ENCODE data around the gene SMIM21.

SMIM21 gene

DNA sequence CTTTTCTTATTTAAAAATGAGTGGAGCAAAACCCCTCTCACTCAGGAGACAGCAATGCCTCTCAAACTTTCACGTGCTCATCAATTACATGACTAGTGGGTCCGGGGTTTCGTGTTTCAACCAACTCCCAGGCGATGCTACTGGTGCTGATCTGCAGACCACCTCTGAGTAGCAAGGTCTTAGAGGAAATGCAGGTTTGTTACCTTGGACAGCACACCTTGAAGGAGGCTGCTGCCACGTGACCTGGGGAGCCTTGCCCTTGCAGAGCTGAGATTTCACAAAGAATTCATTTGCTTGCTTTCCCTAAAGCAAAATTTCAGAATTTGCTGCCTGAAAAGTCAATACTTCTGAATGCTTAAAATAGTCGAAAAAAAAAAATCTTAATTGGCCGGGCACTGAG lies 32.4 kb downstream of the SMIM21 start:
- peaks cover 37% of the 10 kb centered on the region for H3K27me3 ChIP-seq
- H3K27ac ChIP-seq, result no peak overlapping the region
- no peaks in the 10 kb centered on the region for H3K4me1 ChIP-seq (ENCODE audit: control insufficient read depth in 1 of 2, insufficient read depth in 1 of 2, low read depth in 1 of 2, low read length in 1 of 2)
- H3K4me3 ChIP-seq (ENCODE audit: low read depth in 1 of 2, low read length in 1 of 2), result no peak overlapping the region
- no peaks in the 10 kb centered on the region for H3K36me3 ChIP-seq
- H3K9me3 ChIP-seq, result no peaks in the 10 kb centered on the region
- TF ChIP-seq, protein P1, sequence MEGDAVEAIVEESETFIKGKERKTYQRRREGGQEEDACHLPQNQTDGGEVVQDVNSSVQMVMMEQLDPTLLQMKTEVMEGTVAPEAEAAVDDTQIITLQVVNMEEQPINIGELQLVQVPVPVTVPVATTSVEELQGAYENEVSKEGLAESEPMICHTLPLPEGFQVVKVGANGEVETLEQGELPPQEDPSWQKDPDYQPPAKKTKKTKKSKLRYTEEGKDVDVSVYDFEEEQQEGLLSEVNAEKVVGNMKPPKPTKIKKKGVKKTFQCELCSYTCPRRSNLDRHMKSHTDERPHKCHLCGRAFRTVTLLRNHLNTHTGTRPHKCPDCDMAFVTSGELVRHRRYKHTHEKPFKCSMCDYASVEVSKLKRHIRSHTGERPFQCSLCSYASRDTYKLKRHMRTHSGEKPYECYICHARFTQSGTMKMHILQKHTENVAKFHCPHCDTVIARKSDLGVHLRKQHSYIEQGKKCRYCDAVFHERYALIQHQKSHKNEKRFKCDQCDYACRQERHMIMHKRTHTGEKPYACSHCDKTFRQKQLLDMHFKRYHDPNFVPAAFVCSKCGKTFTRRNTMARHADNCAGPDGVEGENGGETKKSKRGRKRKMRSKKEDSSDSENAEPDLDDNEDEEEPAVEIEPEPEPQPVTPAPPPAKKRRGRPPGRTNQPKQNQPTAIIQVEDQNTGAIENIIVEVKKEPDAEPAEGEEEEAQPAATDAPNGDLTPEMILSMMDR (IDR thresholded peaks at IDR 0.05), result no peak

DNA sequence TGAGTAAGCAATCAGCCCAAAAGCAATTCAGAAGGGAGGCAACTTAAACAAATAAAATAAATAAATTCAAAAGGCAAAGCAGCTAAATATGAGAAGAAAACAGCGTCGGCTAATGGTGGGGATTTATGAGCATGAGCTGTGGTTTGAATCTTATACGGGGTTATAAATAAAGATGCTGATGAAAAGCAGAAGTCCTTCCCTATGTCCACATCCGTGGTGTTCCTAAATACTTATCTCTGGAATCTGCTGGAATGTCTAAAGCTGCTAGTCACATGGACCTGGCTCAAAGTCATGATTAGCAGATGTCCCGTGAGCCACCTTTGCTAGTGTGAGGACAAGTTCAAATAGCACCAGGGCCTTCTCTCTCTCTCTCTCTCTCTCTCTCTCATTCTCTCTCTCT lies 33.8 kb downstream of the SMIM21 start:
- H3K27ac ChIP-seq, result no peak overlapping the region
- TF ChIP-seq, protein P1 (IDR thresholded peaks at IDR 0.05), result no peak
- no peaks in the 10 kb centered on the region for H3K36me3 ChIP-seq
- peaks cover 37% of the 10 kb centered on the region for H3K27me3 ChIP-seq
- no peaks in the 10 kb centered on the region for H3K9me3 ChIP-seq
- H3K4me3 ChIP-seq (ENCODE audit: low read depth in 1 of 2, low read length in 1 of 2), result no peak overlapping the region
- no peaks in the 10 kb centered on the region for H3K4me1 ChIP-seq (ENCODE audit: control insufficient read depth in 1 of 2, insufficient read depth in 1 of 2, low read depth in 1 of 2, low read length in 1 of 2)

DNA sequence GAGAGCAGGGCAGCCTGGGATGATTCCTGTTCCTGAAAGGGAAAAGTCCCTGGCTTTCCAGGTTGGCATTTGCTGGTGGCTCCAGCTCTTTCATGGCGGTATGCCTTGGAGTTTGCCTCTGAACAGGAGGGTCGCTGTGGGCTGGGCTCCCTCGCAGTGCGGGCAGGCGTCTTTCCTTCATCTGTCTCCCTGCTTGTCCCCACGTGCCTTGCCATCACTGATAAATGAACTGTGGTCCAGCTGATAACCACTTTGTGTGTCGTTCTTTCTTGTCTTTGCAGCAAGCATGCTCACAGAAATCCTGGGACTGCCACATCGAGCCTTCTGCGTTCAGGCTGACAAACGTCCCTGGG lies 35.3 kb downstream of the SMIM21 start:
- TF ChIP-seq, protein P1 (IDR thresholded peaks at IDR 0.05), result no peak
- H3K27me3 ChIP-seq, result peaks cover 37% of the 10 kb centered on the region
- H3K4me1 ChIP-seq (ENCODE audit: control insufficient read depth in 1 of 2, insufficient read depth in 1 of 2, low read depth in 1 of 2, low read length in 1 of 2), result no peaks in the 10 kb centered on the region
- H3K27ac ChIP-seq, result no peak overlapping the region
- H3K4me3 ChIP-seq (ENCODE audit: low read depth in 1 of 2, low read length in 1 of 2), result no peak overlapping the region
- H3K9me3 ChIP-seq, result no peaks in the 10 kb centered on the region
- H3K36me3 ChIP-seq, result no peaks in the 10 kb centered on the region

DNA sequence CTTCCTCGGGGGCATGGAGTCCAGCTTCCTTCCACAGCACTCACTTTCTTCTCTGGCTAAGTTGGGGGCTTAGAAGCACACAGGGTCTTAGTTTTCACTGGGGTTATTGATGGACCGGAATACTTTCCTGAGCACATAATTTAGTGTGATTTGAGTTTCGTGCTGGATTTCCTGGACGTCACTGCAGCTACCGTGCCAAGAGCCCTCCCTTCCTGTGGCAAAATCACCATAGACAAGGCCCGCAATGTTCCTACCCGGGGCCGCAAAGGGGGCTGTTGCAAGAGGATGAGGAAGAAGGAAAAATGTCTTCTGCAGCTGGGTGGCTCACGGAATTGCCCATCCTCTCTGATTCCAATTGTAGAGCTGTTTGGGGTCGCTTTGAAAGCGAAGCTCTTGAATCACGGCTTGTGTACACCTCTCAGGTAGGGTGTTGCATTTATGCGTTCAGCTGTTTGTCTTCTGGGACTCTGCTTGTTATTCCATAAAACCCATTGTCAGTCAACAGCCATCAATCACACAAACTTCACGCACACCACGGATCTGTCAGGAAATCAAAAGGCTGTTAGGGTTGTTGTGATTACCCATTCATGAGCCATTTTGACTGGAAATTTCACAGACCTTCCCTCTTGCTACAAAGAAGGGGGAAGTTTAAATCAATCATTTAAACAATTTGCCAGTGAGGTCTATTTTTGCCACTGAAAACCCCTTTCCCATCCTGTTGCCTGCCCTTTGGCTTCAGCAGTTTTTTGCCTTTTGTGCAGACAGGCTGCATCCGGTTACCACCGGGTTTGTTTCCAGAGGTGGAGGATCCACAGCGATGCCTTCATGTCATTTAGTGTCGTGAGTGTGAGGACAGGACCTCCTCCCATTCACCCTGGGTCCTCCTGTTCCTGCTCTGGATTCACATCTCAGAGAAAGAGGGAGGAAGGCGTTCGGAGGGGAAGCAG lies 36.0 kb downstream of the SMIM21 start:
- H3K9me3 ChIP-seq, result no peaks in the 10 kb centered on the region
- TF ChIP-seq, protein P1 (IDR thresholded peaks at IDR 0.05), result no peak
- H3K27ac ChIP-seq, result no peak overlapping the region
- H3K36me3 ChIP-seq, result no peaks in the 10 kb centered on the region
- H3K4me3 ChIP-seq (ENCODE audit: low read depth in 1 of 2, low read length in 1 of 2), result no peak overlapping the region
- peaks cover 37% of the 10 kb centered on the region for H3K27me3 ChIP-seq
- H3K4me1 ChIP-seq (ENCODE audit: control insufficient read depth in 1 of 2, insufficient read depth in 1 of 2, low read depth in 1 of 2, low read length in 1 of 2), result no peaks in the 10 kb centered on the region

DNA sequence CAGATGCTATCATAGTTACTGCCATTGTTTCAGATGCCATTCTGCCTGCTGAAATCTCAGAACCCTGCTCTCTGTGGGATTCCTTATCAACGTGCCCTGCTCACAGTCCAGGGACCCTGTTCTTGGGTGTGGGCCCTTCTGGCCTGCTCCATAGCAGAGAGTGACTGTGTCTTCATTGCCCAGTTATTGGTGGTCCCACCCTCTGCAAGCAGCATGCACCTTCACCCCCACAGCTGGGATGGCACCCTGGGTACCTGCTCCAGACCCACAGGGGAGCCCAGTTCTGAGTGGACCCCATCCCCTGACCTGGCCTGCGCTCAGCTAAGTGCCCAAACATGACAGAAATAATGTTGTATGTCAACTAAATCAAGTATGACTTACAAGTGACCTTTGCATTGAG lies 36.6 kb downstream of the SMIM21 start:
- Histone ChIP-seq H3K4me3 (ENCODE audit: low read depth in 1 of 2, low read length in 1 of 2) (no peak overlapping the region), H3K36me3 (no peaks in the 10 kb centered on the region), H3K9me3 (no peaks in the 10 kb centered on the region), H3K4me1 (ENCODE audit: control insufficient read depth in 1 of 2, insufficient read depth in 1 of 2, low read depth in 1 of 2, low read length in 1 of 2) (no peaks in the 10 kb centered on the region), H3K27me3 (peaks cover 41% of the 10 kb centered on the region), H3K27ac (no peak overlapping the region)
- TF ChIP-seq, protein P1 (IDR thresholded peaks at IDR 0.05), result no peak
